ENCODE data around the gene CAMTA1.
"Not testable (repeated sequence)": the region's sequence is repeated elsewhere in the genome, so short reads cannot be mapped to it uniquely, and the experiment has no call there.

Gene CAMTA1

GRCh38 chr1:7128293-7128692 lies 343.0 kb downstream of the CAMTA1 start:
- DNase-seq = no peak

- DNase-seq = no peak
Measured at GRCh38 chr1:7130127-7130526, 344.9 kb downstream of the CAMTA1 start.

- DNase-seq = no peak
Measured at GRCh38 chr1:7135493-7135892, 350.2 kb downstream of the CAMTA1 start.

- DNase-seq = no peak
Measured at GRCh38 chr1:7136166-7136953, 351.1 kb downstream of the CAMTA1 start.

- no peak for DNase-seq
Measured at GRCh38 chr1:7140251-7140650, 355.0 kb downstream of the CAMTA1 start.

GRCh38 chr1:7145947-7146346 lies 360.7 kb downstream of the CAMTA1 start:
- DNase-seq = no peak

- DNase-seq = no peak
Measured at GRCh38 chr1:7146710-7147109, 361.5 kb downstream of the CAMTA1 start.

GRCh38 chr1:7147581-7148282 lies 362.5 kb downstream of the CAMTA1 start:
- DNase-seq = not testable (repeated sequence)

GRCh38 chr1:7149080-7149838 lies 364.0 kb downstream of the CAMTA1 start:
- no peak for DNase-seq

GRCh38 chr1:7150724-7151280 lies 365.5 kb downstream of the CAMTA1 start:
- no peak for DNase-seq

GRCh38 chr1:7151978-7152377 lies 366.7 kb downstream of the CAMTA1 start:
- DNase-seq = no peak

GRCh38 chr1:7152655-7153054 lies 367.4 kb downstream of the CAMTA1 start:
- no peak for DNase-seq

GRCh38 chr1:7153464-7153863 lies 368.2 kb downstream of the CAMTA1 start:
- DNase-seq = no peak

GRCh38 chr1:7159116-7159781 lies 374.0 kb downstream of the CAMTA1 start:
- no peak for DNase-seq

- DNase-seq = not testable (repeated sequence)
Measured at GRCh38 chr1:7168554-7168953, 383.3 kb downstream of the CAMTA1 start.

GRCh38 chr1:7171168-7171567 lies 385.9 kb downstream of the CAMTA1 start:
- DNase-seq = no peak

GRCh38 chr1:7171574-7171973 lies 386.3 kb downstream of the CAMTA1 start:
- no peak for DNase-seq

- DNase-seq = no peak
Measured at GRCh38 chr1:7172804-7173203, 387.6 kb downstream of the CAMTA1 start.

GRCh38 chr1:7174561-7174960 lies 389.3 kb downstream of the CAMTA1 start:
- no peak for DNase-seq

GRCh38 chr1:7174980-7175906 lies 390.0 kb downstream of the CAMTA1 start:
- no peak for DNase-seq

GRCh38 chr1:7177021-7177420 lies 391.8 kb downstream of the CAMTA1 start:
- DNase-seq = no peak

All from GF-D8 (cell line).